SK-N-SH (cell line): ENCODE measurements around the gene RGS7. TPM values are rescaled to one million over a fixed set of nuclear protein-coding genes. Genes with fewer than 3 reads are reported as not detected.
"Not testable (repeated sequence)": the region's sequence is repeated elsewhere in the genome, so short reads cannot be mapped to it uniquely, and the experiment has no call there.

Experiments
- CTCF ChIA-PET: fragments of 300-600, 350-600 bp; formaldehyde crosslinking; extraction: SDS; loops from one replicate; lab custom pipeline; 2021; lab: Yijun Ruan, JAX
- POLR2A ChIA-PET: fragments of 350-600 bp; sonication (Branson Sonifier 250); formaldehyde crosslinking; extraction: SDS; loops from one replicate; lab custom pipeline; 2020; ENCODE audit warnings: antibody characterized with exemption, inconsistent platforms; lab: Yijun Ruan, JAX
- DNase-seq: peaks from one replicate; pipeline ENCODE4 v3.0.0; 2012
- H2AFZ ChIP-seq: fragments of 200-600 bp; sonication (generic); 2 replicates; pipeline ENCODE4 v1.8.1; 2016; ENCODE audit warnings: antibody characterized with exemption, mild to moderate bottlenecking, low read depth
- H3F3A ChIP-seq: fragments of 200-600 bp; sonication (generic); replicated peaks from 2 replicates; pipeline ENCODE3; 2016; ENCODE audit warnings: antibody characterized with exemption, mild to moderate bottlenecking; ENCODE audit not compliant: insufficient read depth
- H3K27ac ChIP-seq, 2 experiments: fragments of 200-500 bp in 1 of 2; fragments of 200-600 bp in 1 of 2; sonication (Bioruptor generic) in 1 of 2; sonication (generic), shearing (Covaris generic) in 1 of 2; 2 replicates each; pipeline versions ENCODE4 v1.5.1 to v1.6.1; 2014 to 2016; ENCODE audit warnings: low read depth in 2 of 2, inconsistent platforms in 1 of 2, low read length in 1 of 2, mild to moderate bottlenecking in 1 of 2, mixed read lengths in 1 of 2
- H3K27me3 ChIP-seq: fragments of 200-600 bp; sonication (generic), shearing (Covaris generic); 2 replicates; pipeline ENCODE4 v1.6.1; 2016; ENCODE audit warnings: mixed run types; ENCODE audit not compliant: insufficient read depth
- H3K36me3 ChIP-seq, 2 experiments: fragments of 200-500 bp in 1 of 2; fragments of 200-600 bp in 1 of 2; sonication (Bioruptor generic) in 1 of 2; sonication (generic) in 1 of 2; replicated peaks in 1 of 2; 2 replicates each; pipeline versions ENCODE3 to v1.5.1; 2014 to 2016; ENCODE audit warnings: low read length in 1 of 2, mild to moderate bottlenecking in 1 of 2; ENCODE audit not compliant: insufficient read depth in 2 of 2, control insufficient read depth in 1 of 2
- H3K4me1 ChIP-seq, 2 experiments: fragments of 200-500 bp in 1 of 2; fragments of 200-600 bp in 1 of 2; sonication (Bioruptor generic) in 1 of 2; sonication (generic), shearing (Covaris generic) in 1 of 2; 2 replicates each; pipeline versions ENCODE4 v1.5.1 to v1.6.1; 2014 to 2016; ENCODE audit warnings: low read depth in 1 of 2, low read length in 1 of 2, mixed run types in 1 of 2; ENCODE audit not compliant: insufficient read depth in 2 of 2, control insufficient read depth in 1 of 2
- H3K4me2 ChIP-seq: fragments of 200-600 bp; sonication (generic), shearing (Covaris generic); 2 replicates; pipeline ENCODE4 v1.6.1; 2017; ENCODE audit warnings: mixed run types
- H3K4me3 ChIP-seq, 2 experiments: fragments of 200-500 bp in 1 of 2; fragments of 200-600 bp in 1 of 2; sonication (Bioruptor generic) in 1 of 2; sonication (generic), shearing (Covaris generic) in 1 of 2; 2 replicates each; pipeline versions ENCODE4 v1.5.1 to v1.8.1; 2014 to 2016; ENCODE audit warnings: low read depth in 2 of 2, inconsistent platforms in 1 of 2, low read length in 1 of 2, mild to moderate bottlenecking in 1 of 2, mixed read lengths in 1 of 2, moderate library complexity in 1 of 2
- H3K79me2 ChIP-seq: fragments of 200-600 bp; sonication (generic); 2 replicates; pipeline ENCODE4 v1.8.1; 2017; ENCODE audit warnings: mild to moderate bottlenecking; ENCODE audit not compliant: insufficient read depth
- H3K9ac ChIP-seq: fragments of 200-600 bp; sonication (generic); 2 replicates; pipeline ENCODE4 v1.6.1; 2017; ENCODE audit warnings: mixed run types
- H3K9me2 ChIP-seq: fragments of 200-600 bp; sonication (generic); 2 replicates; pipeline ENCODE4 v1.6.1; 2017; ENCODE audit warnings: mixed run types
- H3K9me3 ChIP-seq: fragments of 200-600 bp; sonication (generic); 2 replicates; pipeline ENCODE4 v1.6.1; 2017; ENCODE audit warnings: mixed run types, mild to moderate bottlenecking, moderate library complexity
- H4K20me1 ChIP-seq: fragments of 200-600 bp; sonication (generic); 2 replicates; pipeline ENCODE4 v1.6.1; 2017; ENCODE audit warnings: mild to moderate bottlenecking, mixed run types; ENCODE audit not compliant: insufficient read depth
- CHD2 ChIP-seq: fragments of 150-350 bp; IDR thresholded peaks from 2 replicates; pipeline ENCODE4 v1.6.1; 2018; ENCODE audit warnings: low read length; ENCODE audit not compliant: partially characterized antibody
- FOXJ3 ChIP-seq: sonication (generic); formaldehyde crosslinking; IDR thresholded peaks from 2 replicates; pipeline ENCODE4 v1.5.1; 2020; ENCODE audit warnings: mild to moderate bottlenecking, missing genetic modification reagents
- GATA2 ChIP-seq: sonication (generic); formaldehyde crosslinking; IDR thresholded peaks from 2 replicates; pipeline ENCODE4 v1.5.0; 2020; ENCODE audit warnings: mild to moderate bottlenecking, missing genetic modification reagents
- JUND ChIP-seq: IDR thresholded peaks from 2 replicates; pipeline ENCODE4 v1.4.0; 2012
- MEF2A ChIP-seq: IDR thresholded peaks from 2 replicates; pipeline ENCODE4 v1.4.0; 2012; ENCODE audit warnings: low read depth, borderline replicate concordance
- RCOR1 ChIP-seq: fragments of 150-350 bp; IDR thresholded peaks from 2 replicates; pipeline ENCODE4 v1.6.1; 2017; ENCODE audit warnings: antibody characterized with exemption, low read length
- RXRA ChIP-seq: IDR thresholded peaks from 2 replicates; pipeline ENCODE4 v1.4.0; 2012; ENCODE audit warnings: low read depth, mild to moderate bottlenecking, borderline replicate concordance
- SIN3A ChIP-seq: IDR thresholded peaks from 2 replicates; pipeline ENCODE4 v1.6.1; 2012; ENCODE audit warnings: low read depth, mild to moderate bottlenecking, low read length, moderate library complexity, borderline replicate concordance
- TCF12 ChIP-seq: IDR thresholded peaks from 2 replicates; pipeline ENCODE4 v1.4.0; 2012
- YY1 ChIP-seq: IDR thresholded peaks from 2 replicates; pipeline ENCODE4 v1.4.0; 2012; ENCODE audit warnings: low read depth, mild to moderate bottlenecking
- WGBS: methylation state at CpG from one replicate; pipeline ENCODE4 v1.1.6; 2017; ENCODE audit warnings: low lambda C conversion rate; 5-methylcytosine and 5-hydroxymethylcytosine counted together
- polyA plus RNA-seq, 3 experiments: library from polyadenylated mRNA; depleted of rRNA; stranded (reverse); fragments of >200 nt; gene quantifications; 2 replicates each; pipeline ENCODE4 v1.2.3, GENCODE V29; 2012
- TF ChIP-seq, protein P1 (sequence below): fragments of 150-350 bp; IDR thresholded peaks from 2 replicates; pipeline ENCODE4 v1.6.1; 2017; ENCODE audit warnings: antibody characterized with exemption, low read length, low read depth, borderline replicate concordance
- TF ChIP-seq, protein P2 (sequence below): IDR thresholded peaks from 2 replicates; pipeline ENCODE4 v1.4.0; 2012; ENCODE audit warnings: low read depth, borderline replicate concordance
- TF ChIP-seq, protein P3 (sequence below): fragments of 150-350 bp; IDR thresholded peaks from 2 replicates; pipeline ENCODE4 v1.6.1; 2016; ENCODE audit warnings: mild to moderate bottlenecking, low read depth, low read length
- TF ChIP-seq, protein P4 (sequence below): IDR thresholded peaks from 2 replicates; pipeline ENCODE4 v1.4.0; 2012; ENCODE audit warnings: low read depth, borderline replicate concordance
- TF ChIP-seq, protein P5 (sequence below): fragments of 200-600 bp; sonication (generic); IDR thresholded peaks from 2 replicates; pipeline ENCODE4 v1.6.1; 2017; ENCODE audit warnings: antibody characterized with exemption, mild to moderate bottlenecking, moderate library complexity

The RGS7 gene
- polyA plus RNA-seq, 1 of the 3 experiments (the other 2 are of a cell fraction) = 0.36 TPM

DNA sequence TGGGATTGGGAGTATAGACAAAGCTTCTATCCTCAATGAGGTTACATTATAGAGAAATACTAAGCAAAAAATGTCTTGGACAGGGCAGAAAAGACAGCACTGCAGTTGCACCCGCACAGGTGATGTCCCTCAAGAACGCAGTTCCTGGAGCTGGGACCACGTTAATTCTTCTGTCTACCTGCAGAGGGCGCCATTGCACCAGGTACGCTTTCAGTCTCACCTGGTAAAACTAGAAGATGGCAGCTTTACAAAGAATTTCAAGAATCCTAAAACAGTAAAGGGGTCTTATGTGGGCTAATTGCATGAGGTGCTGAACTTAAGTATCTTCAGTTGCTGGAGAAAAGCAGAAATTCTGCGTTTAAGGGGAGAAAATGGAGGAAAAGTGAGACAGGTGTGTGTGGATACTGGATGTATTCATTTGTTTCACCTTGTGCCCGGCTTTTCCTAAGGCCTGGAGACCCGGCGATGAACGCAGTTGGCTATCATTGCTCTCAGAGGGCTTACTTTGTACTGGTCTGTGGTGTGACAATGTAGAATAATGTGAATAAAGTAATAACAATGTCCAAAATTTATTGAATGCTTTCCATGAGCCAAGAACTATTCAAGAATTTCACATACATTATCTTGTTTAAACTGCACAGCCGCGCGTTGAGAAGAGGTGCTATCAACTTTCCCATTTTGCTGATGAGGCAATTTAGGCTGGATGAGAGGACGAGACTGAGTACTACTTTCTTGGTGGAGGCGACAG is 468.8 kb downstream of the RGS7 start (continued):
- TF ChIP-seq, protein P1, sequence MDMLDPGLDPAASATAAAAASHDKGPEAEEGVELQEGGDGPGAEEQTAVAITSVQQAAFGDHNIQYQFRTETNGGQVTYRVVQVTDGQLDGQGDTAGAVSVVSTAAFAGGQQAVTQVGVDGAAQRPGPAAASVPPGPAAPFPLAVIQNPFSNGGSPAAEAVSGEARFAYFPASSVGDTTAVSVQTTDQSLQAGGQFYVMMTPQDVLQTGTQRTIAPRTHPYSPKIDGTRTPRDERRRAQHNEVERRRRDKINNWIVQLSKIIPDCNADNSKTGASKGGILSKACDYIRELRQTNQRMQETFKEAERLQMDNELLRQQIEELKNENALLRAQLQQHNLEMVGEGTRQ = no peak

DNA sequence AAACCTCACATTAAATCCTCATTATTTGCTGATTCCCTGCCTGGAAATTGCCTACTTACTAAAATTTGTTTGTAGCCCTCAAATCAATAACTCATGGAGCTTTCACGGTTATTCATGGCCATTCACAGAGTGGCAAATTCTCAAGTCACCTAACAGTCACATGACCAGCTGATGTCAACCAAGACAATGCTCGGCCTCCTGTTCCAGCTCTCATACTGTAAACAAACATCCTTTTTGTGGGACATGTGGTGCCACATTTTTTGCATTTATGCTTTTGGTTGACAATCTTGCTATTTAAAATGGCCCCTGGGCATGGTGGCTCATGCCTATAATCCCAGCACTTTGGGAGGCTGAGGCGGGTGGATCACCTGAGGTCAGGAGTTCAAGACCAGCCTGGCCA is 473.5 kb downstream of the RGS7 start:
- H3K9me3 ChIP-seq = no peaks in the 10 kb centered on the region
- no peaks in the 10 kb centered on the region for H3K9me2 ChIP-seq
- H3K27ac ChIP-seq = no peak overlapping the region
- TF ChIP-seq FOXJ3 (CRISPR knock-in tag) = no peak
- TF ChIP-seq RCOR1 = no peak
- no peak for TF ChIP-seq JUND
- TF ChIP-seq, protein P2, sequence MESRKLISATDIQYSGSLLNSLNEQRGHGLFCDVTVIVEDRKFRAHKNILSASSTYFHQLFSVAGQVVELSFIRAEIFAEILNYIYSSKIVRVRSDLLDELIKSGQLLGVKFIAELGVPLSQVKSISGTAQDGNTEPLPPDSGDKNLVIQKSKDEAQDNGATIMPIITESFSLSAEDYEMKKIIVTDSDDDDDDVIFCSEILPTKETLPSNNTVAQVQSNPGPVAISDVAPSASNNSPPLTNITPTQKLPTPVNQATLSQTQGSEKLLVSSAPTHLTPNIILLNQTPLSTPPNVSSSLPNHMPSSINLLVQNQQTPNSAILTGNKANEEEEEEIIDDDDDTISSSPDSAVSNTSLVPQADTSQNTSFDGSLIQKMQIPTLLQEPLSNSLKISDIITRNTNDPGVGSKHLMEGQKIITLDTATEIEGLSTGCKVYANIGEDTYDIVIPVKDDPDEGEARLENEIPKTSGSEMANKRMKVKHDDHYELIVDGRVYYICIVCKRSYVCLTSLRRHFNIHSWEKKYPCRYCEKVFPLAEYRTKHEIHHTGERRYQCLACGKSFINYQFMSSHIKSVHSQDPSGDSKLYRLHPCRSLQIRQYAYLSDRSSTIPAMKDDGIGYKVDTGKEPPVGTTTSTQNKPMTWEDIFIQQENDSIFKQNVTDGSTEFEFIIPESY = no peak
- TF ChIP-seq CHD2 = no peak
- TF ChIP-seq, protein P3, sequence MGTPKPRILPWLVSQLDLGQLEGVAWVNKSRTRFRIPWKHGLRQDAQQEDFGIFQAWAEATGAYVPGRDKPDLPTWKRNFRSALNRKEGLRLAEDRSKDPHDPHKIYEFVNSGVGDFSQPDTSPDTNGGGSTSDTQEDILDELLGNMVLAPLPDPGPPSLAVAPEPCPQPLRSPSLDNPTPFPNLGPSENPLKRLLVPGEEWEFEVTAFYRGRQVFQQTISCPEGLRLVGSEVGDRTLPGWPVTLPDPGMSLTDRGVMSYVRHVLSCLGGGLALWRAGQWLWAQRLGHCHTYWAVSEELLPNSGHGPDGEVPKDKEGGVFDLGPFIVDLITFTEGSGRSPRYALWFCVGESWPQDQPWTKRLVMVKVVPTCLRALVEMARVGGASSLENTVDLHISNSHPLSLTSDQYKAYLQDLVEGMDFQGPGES = no peak
- no peak for TF ChIP-seq SIN3A
- TF ChIP-seq, protein P4, sequence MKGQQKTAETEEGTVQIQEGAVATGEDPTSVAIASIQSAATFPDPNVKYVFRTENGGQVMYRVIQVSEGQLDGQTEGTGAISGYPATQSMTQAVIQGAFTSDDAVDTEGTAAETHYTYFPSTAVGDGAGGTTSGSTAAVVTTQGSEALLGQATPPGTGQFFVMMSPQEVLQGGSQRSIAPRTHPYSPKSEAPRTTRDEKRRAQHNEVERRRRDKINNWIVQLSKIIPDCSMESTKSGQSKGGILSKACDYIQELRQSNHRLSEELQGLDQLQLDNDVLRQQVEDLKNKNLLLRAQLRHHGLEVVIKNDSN = no peak
- TF ChIP-seq GATA2 (CRISPR knock-in tag) = no peak
- no peak for TF ChIP-seq RXRA
- TF ChIP-seq, protein P5, sequence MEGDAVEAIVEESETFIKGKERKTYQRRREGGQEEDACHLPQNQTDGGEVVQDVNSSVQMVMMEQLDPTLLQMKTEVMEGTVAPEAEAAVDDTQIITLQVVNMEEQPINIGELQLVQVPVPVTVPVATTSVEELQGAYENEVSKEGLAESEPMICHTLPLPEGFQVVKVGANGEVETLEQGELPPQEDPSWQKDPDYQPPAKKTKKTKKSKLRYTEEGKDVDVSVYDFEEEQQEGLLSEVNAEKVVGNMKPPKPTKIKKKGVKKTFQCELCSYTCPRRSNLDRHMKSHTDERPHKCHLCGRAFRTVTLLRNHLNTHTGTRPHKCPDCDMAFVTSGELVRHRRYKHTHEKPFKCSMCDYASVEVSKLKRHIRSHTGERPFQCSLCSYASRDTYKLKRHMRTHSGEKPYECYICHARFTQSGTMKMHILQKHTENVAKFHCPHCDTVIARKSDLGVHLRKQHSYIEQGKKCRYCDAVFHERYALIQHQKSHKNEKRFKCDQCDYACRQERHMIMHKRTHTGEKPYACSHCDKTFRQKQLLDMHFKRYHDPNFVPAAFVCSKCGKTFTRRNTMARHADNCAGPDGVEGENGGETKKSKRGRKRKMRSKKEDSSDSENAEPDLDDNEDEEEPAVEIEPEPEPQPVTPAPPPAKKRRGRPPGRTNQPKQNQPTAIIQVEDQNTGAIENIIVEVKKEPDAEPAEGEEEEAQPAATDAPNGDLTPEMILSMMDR = no peak
- no peak for TF ChIP-seq TCF12
- no peak for TF ChIP-seq MEF2A
- TF ChIP-seq YY1 = no peak
- no peak for DNase-seq
- no peaks in the 10 kb centered on the region for H3K79me2 ChIP-seq
- ChIA-PET CTCF (interaction anchor here (0.6 to 1.1 kb wide), 3 partner anchors 82 to 620 kb away, joined by 3 to 4 read pairs (median 3); no protein-coding TSS in a partner anchor), POLR2A (no interaction called here)
- H3K36me3 ChIP-seq = no peaks in the 10 kb centered on the region
- 81% methylated on average over 3 of the region's 3 CpGs for WGBS
- H2AFZ ChIP-seq = no peak overlapping the region
- no peaks in the 10 kb centered on the region for H3K4me1 ChIP-seq
- no peaks in the 10 kb centered on the region for H3F3A ChIP-seq
- H3K4me2 ChIP-seq = no peak overlapping the region
- H3K27me3 ChIP-seq = no peaks in the 10 kb centered on the region
- H4K20me1 ChIP-seq = no peaks in the 10 kb centered on the region
- H3K9ac ChIP-seq = no peak overlapping the region
- H3K4me3 ChIP-seq = no peak overlapping the region

DNA sequence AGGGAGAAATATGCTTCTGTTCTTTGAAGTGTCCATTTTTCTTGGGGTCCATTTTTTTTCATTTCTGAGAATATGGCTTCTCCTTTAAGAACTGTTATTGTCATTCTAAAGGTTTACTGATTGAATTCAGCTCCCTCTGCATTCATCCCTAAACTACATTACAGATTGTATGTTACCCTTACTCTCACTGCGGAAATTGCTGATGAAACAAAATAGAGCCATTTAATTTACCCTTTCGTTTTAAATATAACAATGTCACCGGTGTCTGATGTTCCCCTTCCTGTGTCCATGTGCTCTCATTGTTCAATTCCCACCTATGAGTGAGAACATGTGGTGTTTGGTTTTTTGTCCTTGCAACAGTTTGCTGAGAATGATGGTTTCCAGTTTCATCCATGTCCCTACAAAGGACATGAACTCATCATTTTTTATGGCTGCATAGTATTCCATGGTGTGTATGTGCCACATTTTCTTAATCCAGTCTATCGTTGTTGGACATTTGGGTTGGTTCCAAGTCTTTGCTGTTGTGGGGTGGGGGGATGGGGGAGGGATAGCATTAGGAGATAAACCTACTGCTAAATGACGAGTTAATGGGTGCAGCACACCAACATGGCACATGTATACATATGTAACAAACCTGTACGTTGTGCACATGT is 474.2 kb downstream of the RGS7 start:
- CTCF ChIA-PET = interaction anchor here (0.9 kb wide), 1 partner anchor 13 kb away, joined by 3 read pairs; no protein-coding TSS in a partner anchor
- H3K36me3 ChIP-seq, H3K9me2 ChIP-seq, H3K4me2 ChIP-seq, H3F3A ChIP-seq, H3K27ac ChIP-seq, H3K4me1 ChIP-seq, H3K9me3 ChIP-seq, H3K79me2 ChIP-seq, H3K4me3 ChIP-seq, H3K27me3 ChIP-seq, DNase-seq, POLR2A ChIA-PET, H3K9ac ChIP-seq, H2AFZ ChIP-seq, H4K20me1 ChIP-seq: not testable (repeated sequence)
- 67% methylated on average over 6 of the region's 6 CpGs for WGBS
